GM23338 (cell line): Measurements from ENCODE around the gene NADK. TPM values are rescaled to one million over a fixed set of nuclear protein-coding genes. Genes with fewer than 3 reads are reported as not detected.

Experiments
- ATAC-seq: fragments of 200-7000 bp; cut with Tn5 transposase; 3 replicates; pipeline ENCODE4 v1.9.1; 2020
- DNase-seq: peaks from one replicate; pipeline ENCODE4 v3.0.0-alpha.2; 2015; ENCODE audit warnings: low spot score
- H2AFZ ChIP-seq: fragments of 200-600 bp; sonication (generic); 2 replicates; pipeline ENCODE4 v1.8.0; 2016; ENCODE audit warnings: antibody characterized with exemption, mild to moderate bottlenecking, moderate library complexity
- H3F3A ChIP-seq: fragments of 200-600 bp; sonication (generic); replicated peaks from 2 replicates; pipeline ENCODE4 v1.8.0; 2017; ENCODE audit warnings: antibody characterized with exemption, mixed run types, low read depth
- H3K27ac ChIP-seq: fragments of 200-600 bp; sonication (generic); 2 replicates; pipeline ENCODE4 v1.6.1; 2016; ENCODE audit warnings: low read depth
- H3K27me3 ChIP-seq: fragments of 200-600 bp; sonication (generic); 2 replicates; pipeline ENCODE4 v1.8.0; 2016; ENCODE audit warnings: mild to moderate bottlenecking, mixed run types, moderate library complexity; ENCODE audit not compliant: insufficient read depth
- H3K36me3 ChIP-seq: fragments of 200-600 bp; sonication (generic); 2 replicates; pipeline ENCODE4 v1.8.0; 2016; ENCODE audit warnings: mild to moderate bottlenecking; ENCODE audit not compliant: insufficient read depth
- H3K4me1 ChIP-seq: fragments of 200-600 bp; sonication (generic); 2 replicates; pipeline ENCODE4 v1.8.0; 2016; ENCODE audit warnings: mild to moderate bottlenecking, moderate library complexity; ENCODE audit not compliant: insufficient read depth
- H3K4me2 ChIP-seq: fragments of 200-600 bp; sonication (generic); 2 replicates; pipeline ENCODE4 v1.7.1; 2017; ENCODE audit warnings: mixed run types
- H3K4me3 ChIP-seq: fragments of 200-600 bp; sonication (generic); 2 replicates; pipeline ENCODE4 v1.6.1; 2016; ENCODE audit warnings: mixed run types
- H3K79me2 ChIP-seq: fragments of 200-600 bp; sonication (generic); replicated peaks from 2 replicates; pipeline ENCODE4 v1.8.0; 2017; ENCODE audit warnings: mild to moderate bottlenecking; ENCODE audit not compliant: insufficient read depth
- H3K9me2 ChIP-seq: fragments of 200-600 bp; sonication (generic); 2 replicates; pipeline ENCODE4 v1.8.0; 2017; ENCODE audit not compliant: insufficient read depth
- H4K20me1 ChIP-seq: fragments of 200-600 bp; sonication (generic); replicated peaks from 2 replicates; pipeline ENCODE4 v1.8.0; 2017; ENCODE audit warnings: mild to moderate bottlenecking; ENCODE audit not compliant: insufficient read depth
- H3K27ac Mint-ChIP-seq: 2 replicates; pipeline ENCODE4 v1.8.0; 2020; ENCODE audit warnings: inconsistent platforms, mild to moderate bottlenecking, moderate library complexity, mixed read lengths
- H3K27me3 Mint-ChIP-seq: 3 replicates; pipeline ENCODE4 v1.8.0; 2022; ENCODE audit warnings: low read depth, mild to moderate bottlenecking, moderate library complexity, mixed read lengths, inconsistent platforms; ENCODE audit not compliant: insufficient read depth, poor library complexity
- H3K36me3 Mint-ChIP-seq: 3 replicates; pipeline ENCODE4 v1.8.0; 2021; ENCODE audit warnings: low read depth, mild to moderate bottlenecking, inconsistent platforms, moderate library complexity, mixed read lengths
- H3K4me1 Mint-ChIP-seq: 3 replicates; pipeline ENCODE4 v1.8.0; 2020; ENCODE audit warnings: mild to moderate bottlenecking, inconsistent platforms, mixed read lengths
- H3K4me3 Mint-ChIP-seq: 3 replicates; pipeline ENCODE4 v1.8.0; 2021; ENCODE audit warnings: moderate library complexity, mild to moderate bottlenecking, inconsistent platforms, mixed read lengths
- H3K9me3 Mint-ChIP-seq: 3 replicates; pipeline ENCODE4 v1.8.0; 2020; ENCODE audit warnings: moderate library complexity, mild to moderate bottlenecking, inconsistent platforms, mixed read lengths
- CTCF ChIP-seq, 2 experiments: fragments of 200-600 bp in 1 of 2; sonication (generic) in 1 of 2; conservative IDR thresholded peaks; 2 replicates each; pipeline versions ENCODE4 v1.5.1 to v1.6.1; 2016 to 2017; ENCODE audit warnings: antibody characterized with exemption in 2 of 2, low read depth in 2 of 2, mild to moderate bottlenecking in 2 of 2, moderate library complexity in 1 of 2
- EZH2 ChIP-seq: fragments of 200-600 bp; sonication (generic); IDR thresholded peaks from one replicate; pipeline ENCODE4 v1.8.0; 2017; ENCODE audit warnings: antibody characterized with exemption, mild to moderate bottlenecking, low read depth; ENCODE audit not compliant: unreplicated experiment
- EZH2phosphoT487 ChIP-seq: fragments of 200-600 bp; sonication (generic); IDR thresholded peaks from one replicate; pipeline ENCODE4 v1.8.1; 2018; ENCODE audit warnings: antibody characterized with exemption; ENCODE audit not compliant: unreplicated experiment
- JUNB ChIP-seq: IDR thresholded peaks from one replicate; pipeline ENCODE4 v1.6.1; 2016; ENCODE audit warnings: antibody characterized with exemption; ENCODE audit not compliant: unreplicated experiment
- NANOG ChIP-seq: IDR thresholded peaks from 2 replicates; pipeline ENCODE4 v1.6.1; 2016; ENCODE audit warnings: antibody characterized with exemption, borderline replicate concordance
- ZNF462 ChIP-seq: fragments of 250-450 bp; sonication (Bioruptor Pico); IDR thresholded peaks from 2 replicates; pipeline ENCODE4 v1.5.0; 2020; ENCODE audit warnings: mild to moderate bottlenecking, moderate library complexity
- polyA plus RNA-seq: library from polyadenylated mRNA; unstranded; fragments of >200 nt; fragmentation: Nextera tagmentation; extraction: Ambion mirVana; gene quantifications from 2 replicates; pipeline ENCODE4 v1.2.1, GENCODE V29; 2016
- total RNA-seq: library from RNA; depleted of rRNA; stranded (reverse); fragments of >200 nt; shearing (Covaris generic); gene quantifications from 2 replicates; pipeline ENCODE4 v1.2.3, GENCODE V29; 2014

NADK gene
- total and polyA plus RNA-seq, 2 experiments from 2014 or later: 45.3 to 73.2 TPM

DNA sequence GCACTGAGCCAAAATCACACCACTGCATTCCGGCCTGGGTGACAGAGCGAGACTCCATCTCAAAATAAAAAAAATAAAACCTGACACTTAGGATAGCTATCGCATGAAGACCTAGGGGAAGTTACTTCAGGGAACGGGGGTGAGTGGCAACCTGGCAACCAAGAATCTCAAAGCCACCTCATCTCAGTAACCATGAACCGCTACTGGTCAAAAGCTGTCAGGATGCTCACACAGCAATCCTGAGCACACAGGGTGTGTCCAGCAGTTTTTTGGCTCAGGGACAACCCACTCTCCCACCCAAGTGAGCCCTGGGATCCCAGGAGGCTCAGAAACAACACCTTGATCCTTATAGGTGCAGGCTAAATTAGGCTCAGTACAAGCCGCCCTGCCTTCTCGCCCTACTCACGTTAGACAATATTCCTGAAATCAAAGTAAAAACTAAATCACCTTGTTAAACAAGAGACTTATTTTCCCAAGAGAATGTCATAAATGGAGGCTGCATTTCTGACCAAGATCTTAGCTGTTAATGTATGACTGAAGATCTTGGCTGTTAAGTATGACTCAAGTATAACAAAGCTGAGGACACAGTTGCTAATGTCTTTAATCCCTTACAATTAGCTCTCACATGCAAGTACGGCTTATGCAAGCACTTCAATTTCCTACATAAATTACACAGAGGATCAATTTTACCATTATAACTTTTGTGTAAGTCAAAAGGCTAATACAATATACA is 48.3 kb upstream of the NADK start (continued):
- TF ChIP-seq EZH2phosphoT487: no peak
- no peak for TF ChIP-seq NANOG
- TF ChIP-seq EZH2: no peak

GRCh38 chr1:1825217-1825616 is 46.9 kb upstream of the NADK start:
- Histone ChIP-seq H3K27ac (peak overlapping the region; percentile 83; the same call in 1 of the 2 replicates), H3K4me2 (no peak overlapping the region), H3K4me3 (no peak overlapping the region), H3K36me3 (peaks cover 26% of the 10 kb centered on the region), H2AFZ (no peak overlapping the region), H3F3A (peaks cover 20% of the 10 kb centered on the region), H3K9me2 (no peaks in the 10 kb centered on the region), H4K20me1 (peaks cover 55% of the 10 kb centered on the region), H3K79me2 (peaks cover 87% of the 10 kb centered on the region), H3K4me1 (no peaks in the 10 kb centered on the region), H3K27me3 (no peaks in the 10 kb centered on the region)
- peaks cover 2% of the 10 kb centered on the region for H3K27me3 Mint-ChIP-seq
- peaks cover 62% of the 10 kb centered on the region for H3K36me3 Mint-ChIP-seq
- TF ChIP-seq CTCF (conservative IDR thresholded peaks at IDR 0.05; ENCODE audit: low read depth in 2 of 2) (0 out of 4 replicates have a peak, but pooled peaks of 1 of the 2 experiments have one; percentile 4), EZH2 (no peak), ZNF462 (CRISPR knock-in tag) (no peak), JUNB (no peak)
- H3K27ac Mint-ChIP-seq: no peak overlapping the region
- ATAC-seq: no peak
- H3K4me3 Mint-ChIP-seq: no peak overlapping the region
- H3K9me3 Mint-ChIP-seq: no peaks in the 10 kb centered on the region
- H3K4me1 Mint-ChIP-seq: peaks cover 19% of the 10 kb centered on the region
- no peak for DNase-seq
